SU-DHL-6 (cell line): ENCODE measurements around the gene CBLN3.

ENCODE experiments used
- H2AFZ ChIP-seq: fragments of 200-600 bp; sonication (generic); 2 replicates; pipeline ENCODE4 v1.6.1; 2014; ENCODE audit warnings: low read depth, mild to moderate bottlenecking, moderate library complexity, mixed read lengths, antibody characterized with exemption, low read length; ENCODE audit not compliant: severe bottlenecking
- H3F3A ChIP-seq: fragments of 200-600 bp; shearing (Covaris generic); 2 replicates; pipeline ENCODE4 v1.6.0; 2016; ENCODE audit warnings: antibody characterized with exemption, mild to moderate bottlenecking; ENCODE audit not compliant: insufficient read depth
- H3K27ac ChIP-seq: fragments of 200-600 bp; sonication (generic); 2 replicates; pipeline ENCODE4 v1.5.1; 2016; ENCODE audit warnings: low read depth, mild to moderate bottlenecking, low read length, moderate library complexity, mixed read lengths
- H3K27me3 ChIP-seq: fragments of 200-600 bp; sonication (generic), shearing (Covaris generic); 2 replicates; pipeline ENCODE4 v1.6.0; 2014; ENCODE audit warnings: mild to moderate bottlenecking, low read length
- H3K36me3 ChIP-seq: fragments of 200-600 bp; sonication (generic); 2 replicates; pipeline ENCODE4 v1.6.1; 2014; ENCODE audit warnings: mild to moderate bottlenecking, low read length, mixed read lengths
- H3K4me2 ChIP-seq: fragments of 300-600, 200-600 bp; shearing (Covaris generic), sonication (generic); 2 replicates; pipeline ENCODE4 v1.6.0; 2014; ENCODE audit warnings: low read length, low read depth, mild to moderate bottlenecking; ENCODE audit not compliant: poor library complexity, severe bottlenecking
- H3K4me3 ChIP-seq: fragments of 200-600 bp; sonication (generic); 2 replicates; pipeline ENCODE4 v1.5.1; 2014; ENCODE audit warnings: antibody characterized with exemption, low read length, mild to moderate bottlenecking, mixed read lengths; ENCODE audit not compliant: insufficient read depth, poor library complexity, severe bottlenecking
- H3K79me2 ChIP-seq: fragments of 200-600 bp; sonication (generic); 2 replicates; pipeline ENCODE4 v1.6.1; 2014; ENCODE audit warnings: mild to moderate bottlenecking, low read length, moderate library complexity; ENCODE audit not compliant: insufficient read depth
- H3K9ac ChIP-seq: fragments of 200-600 bp; sonication (generic); 2 replicates; pipeline ENCODE4 v1.7.0; 2014; ENCODE audit warnings: mild to moderate bottlenecking, low read length
- H3K9me2 ChIP-seq: fragments of 200-600 bp; sonication (generic); replicated peaks from 2 replicates; pipeline ENCODE4 v1.6.1; 2014; ENCODE audit warnings: low read length; ENCODE audit not compliant: insufficient read depth
- H3K9me3 ChIP-seq: fragments of 200-600 bp; sonication (generic); 2 replicates; pipeline ENCODE4 v1.6.1; 2014; ENCODE audit warnings: low read length, mixed read lengths; ENCODE audit not compliant: insufficient read depth
- H4K20me1 ChIP-seq: fragments of 200-600 bp; sonication (generic); 2 replicates; pipeline ENCODE4 v1.6.1; 2014; ENCODE audit warnings: low read depth, mild to moderate bottlenecking, antibody characterized with exemption, low read length, moderate library complexity, mixed read lengths
- EZH2phosphoT487 ChIP-seq: fragments of 200-600 bp; sonication (generic), shearing (Covaris generic); conservative IDR thresholded peaks from 2 replicates; pipeline ENCODE4 v1.6.1; 2018; ENCODE audit warnings: mild to moderate bottlenecking, antibody characterized with exemption, low read length, moderate library complexity, mixed read lengths
- TF ChIP-seq, protein P1 (sequence below): fragments of 200-600 bp; sonication (generic); IDR thresholded peaks from one replicate; pipeline ENCODE4 v1.5.1; 2017; ENCODE audit warnings: antibody characterized with exemption, mild to moderate bottlenecking, low read length, moderate library complexity; ENCODE audit not compliant: insufficient read depth, poor library complexity, severe bottlenecking

Gene CBLN3

DNA sequence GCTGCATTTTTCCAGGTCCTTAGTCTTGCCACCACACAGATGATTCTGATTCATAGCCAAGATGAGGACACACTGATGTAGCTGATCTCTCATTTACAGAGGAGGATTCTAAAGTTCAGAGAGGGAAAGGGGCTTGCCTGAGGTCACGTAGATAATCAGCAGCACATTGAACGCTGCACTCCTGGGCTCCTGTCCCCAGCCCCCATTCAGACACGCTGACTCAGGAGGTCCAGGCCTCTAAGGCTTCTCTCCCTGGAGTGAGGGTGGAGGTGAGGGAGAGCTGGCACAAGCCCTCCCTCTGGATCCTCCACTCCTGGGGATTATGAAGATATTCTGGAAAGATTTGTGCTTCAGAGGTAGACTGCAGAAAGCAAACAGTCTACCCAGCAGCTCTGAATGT, 51.1 kb downstream of the CBLN3 start:
- Histone ChIP-seq H3F3A (no peaks in the 10 kb centered on the region), H3K4me3 (no peak overlapping the region), H4K20me1 (no peaks in the 10 kb centered on the region), H3K4me2 (no peak overlapping the region), H3K9ac (no peak overlapping the region), H3K27ac (no peak overlapping the region), H3K36me3 (no peaks in the 10 kb centered on the region), H2AFZ (no peak overlapping the region), H3K9me3 (no peaks in the 10 kb centered on the region), H3K79me2 (no peaks in the 10 kb centered on the region), H3K27me3 (no peaks in the 10 kb centered on the region), H3K9me2 (no peaks in the 10 kb centered on the region)
- TF ChIP-seq, protein P1, sequence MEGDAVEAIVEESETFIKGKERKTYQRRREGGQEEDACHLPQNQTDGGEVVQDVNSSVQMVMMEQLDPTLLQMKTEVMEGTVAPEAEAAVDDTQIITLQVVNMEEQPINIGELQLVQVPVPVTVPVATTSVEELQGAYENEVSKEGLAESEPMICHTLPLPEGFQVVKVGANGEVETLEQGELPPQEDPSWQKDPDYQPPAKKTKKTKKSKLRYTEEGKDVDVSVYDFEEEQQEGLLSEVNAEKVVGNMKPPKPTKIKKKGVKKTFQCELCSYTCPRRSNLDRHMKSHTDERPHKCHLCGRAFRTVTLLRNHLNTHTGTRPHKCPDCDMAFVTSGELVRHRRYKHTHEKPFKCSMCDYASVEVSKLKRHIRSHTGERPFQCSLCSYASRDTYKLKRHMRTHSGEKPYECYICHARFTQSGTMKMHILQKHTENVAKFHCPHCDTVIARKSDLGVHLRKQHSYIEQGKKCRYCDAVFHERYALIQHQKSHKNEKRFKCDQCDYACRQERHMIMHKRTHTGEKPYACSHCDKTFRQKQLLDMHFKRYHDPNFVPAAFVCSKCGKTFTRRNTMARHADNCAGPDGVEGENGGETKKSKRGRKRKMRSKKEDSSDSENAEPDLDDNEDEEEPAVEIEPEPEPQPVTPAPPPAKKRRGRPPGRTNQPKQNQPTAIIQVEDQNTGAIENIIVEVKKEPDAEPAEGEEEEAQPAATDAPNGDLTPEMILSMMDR: no peak
- TF ChIP-seq EZH2phosphoT487: no peak

DNA sequence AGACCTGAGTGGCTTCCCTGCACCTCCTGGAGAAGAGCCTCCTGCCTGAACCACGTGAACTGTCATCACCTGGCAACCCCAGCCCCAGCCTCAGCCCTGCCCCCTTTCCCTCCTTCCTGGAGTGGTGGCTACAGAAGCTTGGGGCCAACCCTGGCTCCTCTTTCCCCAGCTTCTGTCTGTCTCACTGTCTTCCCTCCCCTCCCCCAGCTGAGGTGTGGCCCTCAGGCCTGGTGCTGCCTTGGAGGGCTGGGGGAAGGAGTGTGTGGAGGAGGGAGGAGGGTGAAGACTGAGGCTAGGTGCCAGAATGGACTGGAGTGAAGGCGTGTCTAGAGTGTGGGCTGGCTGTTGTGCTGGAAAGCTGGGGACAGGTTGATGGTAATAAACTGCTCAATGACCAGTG, 51.8 kb downstream of the CBLN3 start:
- Histone ChIP-seq H3K4me3 (no peak overlapping the region), H3K27me3 (no peaks in the 10 kb centered on the region), H3K9ac (no peak overlapping the region), H3K79me2 (no peaks in the 10 kb centered on the region), H3K36me3 (no peaks in the 10 kb centered on the region), H4K20me1 (no peaks in the 10 kb centered on the region), H3K9me2 (no peaks in the 10 kb centered on the region), H3K4me2 (no peak overlapping the region), H3K9me3 (no peaks in the 10 kb centered on the region), H2AFZ (no peak overlapping the region), H3K27ac (no peak overlapping the region), H3F3A (no peaks in the 10 kb centered on the region)
- TF ChIP-seq, protein P1: no peak
- no peak for TF ChIP-seq EZH2phosphoT487

DNA sequence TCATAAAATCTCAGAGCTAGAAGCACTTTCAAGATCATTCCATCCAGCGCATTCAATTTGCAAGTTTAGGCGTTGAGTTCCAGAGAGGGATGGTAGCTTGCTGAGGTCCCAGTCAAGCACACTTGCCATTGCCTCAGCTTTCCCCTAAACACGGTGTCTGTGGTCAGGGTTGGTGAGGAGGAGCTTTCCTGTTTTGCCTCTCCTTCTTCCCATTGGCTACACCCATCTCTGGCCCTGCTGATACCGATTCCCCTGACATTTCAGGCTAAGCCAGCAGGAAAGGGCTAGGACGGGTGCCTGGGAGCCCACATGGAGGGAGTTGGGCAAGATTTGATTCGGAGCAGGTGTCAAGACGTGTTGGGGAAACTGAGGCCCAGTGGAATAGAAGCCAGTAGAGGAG, 52.3 kb downstream of the CBLN3 start:
- H3K9me2 ChIP-seq: no peaks in the 10 kb centered on the region
- H3K27me3 ChIP-seq: no peaks in the 10 kb centered on the region
- no peak overlapping the region for H3K4me2 ChIP-seq
- no peaks in the 10 kb centered on the region for H3K36me3 ChIP-seq
- H3K9me3 ChIP-seq: no peaks in the 10 kb centered on the region
- no peak for TF ChIP-seq EZH2phosphoT487
- TF ChIP-seq, protein P1: no peak
- H3K27ac ChIP-seq: no peak overlapping the region
- H3F3A ChIP-seq: no peaks in the 10 kb centered on the region
- no peak overlapping the region for H3K9ac ChIP-seq
- H3K4me3 ChIP-seq: no peak overlapping the region
- no peak overlapping the region for H2AFZ ChIP-seq
- no peaks in the 10 kb centered on the region for H4K20me1 ChIP-seq
- no peaks in the 10 kb centered on the region for H3K79me2 ChIP-seq
